Measurements from ENCODE around the gene HSDL1. TPM values are rescaled to one million over a fixed set of nuclear protein-coding genes. Genes with fewer than 3 reads are reported as not detected.

HSDL1 gene
- total RNA-seq, 1 experiment from 2014 or later, result 13.3 TPM

GRCh38 chr16:84084570-84085270, 60.3 kb downstream of the HSDL1 start:
- CTCF ChIA-PET, result interaction anchor here (1.0 kb wide), 1 partner anchor 102 kb away, joined by 6 read pairs; the partner anchor contains the start of gene TAF1C
- intact Hi-C loops (cut with micrococcal nuclease), result loop anchor here (1.0 kb wide), 1 partner anchor 91 kb away; no protein-coding TSS in a partner anchor
- no peak overlapping the region for H2AFZ ChIP-seq (ENCODE audit: low read length)
- no peak overlapping the region for H3K9ac ChIP-seq (ENCODE audit: low read length)
- DNase-seq (peak; percentile 67), ATAC-seq (peak; percentile 99)
- BruUV-seq (replicated peaks), result no TSS peak
- POLR2A ChIA-PET (ENCODE audit: unreplicated experiment), result no interaction called here
- peaks cover 16% of the 10 kb centered on the region for H3K36me3 ChIP-seq (ENCODE audit: low read depth, low read length)
- no peaks in the 10 kb centered on the region for H3K4me1 ChIP-seq (ENCODE audit: insufficient read depth, low read length)
- no peaks in the 10 kb centered on the region for H3K9me3 ChIP-seq (ENCODE audit: low read length)
- H3K4me3 ChIP-seq (ENCODE audit: low read length), result no peak overlapping the region
- H3K9me2 ChIP-seq (replicated peaks; ENCODE audit: low read length), result no peaks in the 10 kb centered on the region
- no peaks in the 10 kb centered on the region for H3K27me3 ChIP-seq (ENCODE audit: low read length)
- H3K27ac ChIP-seq (ENCODE audit: low read length), result no peak overlapping the region
- H3F3A ChIP-seq (ENCODE audit: low read length, unreplicated experiment), result no peaks in the 10 kb centered on the region
- no peaks in the 10 kb centered on the region for H3K79me2 ChIP-seq (ENCODE audit: low read length)
- no peak for TF ChIP-seq EZH2phosphoT487 (IDR thresholded peaks at IDR 0.05; ENCODE audit: borderline replicate concordance, low read length)
- peak; percentile 78 for TF ChIP-seq CTCF (conservative IDR thresholded peaks at IDR 0.05; ENCODE audit: low read depth, low read length)
- H3K4me2 ChIP-seq (ENCODE audit: low read length), result no peak overlapping the region
- 0 out of 2 replicates have a peak, but pooled peaks cover 3% of the 10 kb centered on the region for H4K20me1 ChIP-seq (ENCODE audit: low read length)

DNA sequence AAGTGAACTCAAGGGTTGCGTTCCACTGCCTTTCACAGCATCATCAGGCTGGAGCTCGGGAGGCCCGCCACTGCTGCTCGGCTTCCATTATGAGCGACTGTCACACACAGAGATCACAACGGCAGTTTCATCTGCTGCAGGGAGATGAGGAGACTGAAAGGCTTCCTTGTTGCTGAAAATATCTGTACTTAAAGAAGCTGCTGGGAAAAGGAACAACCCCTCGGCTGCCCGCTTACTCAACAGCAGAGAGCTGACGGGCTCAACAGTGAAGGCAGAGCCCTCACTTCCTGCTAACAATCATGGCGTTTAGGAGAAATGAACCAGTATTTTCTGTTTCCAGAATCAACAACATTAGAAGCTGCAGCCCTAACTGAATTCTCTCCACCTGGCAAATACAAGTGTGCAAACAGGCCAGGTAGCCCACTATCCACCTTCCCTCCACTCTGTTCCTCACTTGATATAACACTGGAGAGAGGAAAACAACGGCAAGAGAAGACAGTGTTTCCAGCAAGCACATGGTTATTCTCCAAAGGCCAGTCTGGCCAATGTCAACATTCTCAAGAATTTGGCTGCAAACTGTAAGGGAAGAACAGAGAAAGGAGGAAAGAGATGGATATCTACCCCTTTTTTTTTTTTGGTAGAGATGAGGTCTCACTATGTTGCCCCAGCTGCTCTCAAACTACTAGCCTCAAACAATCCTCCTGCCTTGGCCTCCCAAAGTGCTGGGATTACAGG, 62.0 kb downstream of the HSDL1 start:
- Histone ChIP-seq H3K79me2 (ENCODE audit: low read length) (no peaks in the 10 kb centered on the region), H3K9ac (ENCODE audit: low read length) (no peak overlapping the region), H4K20me1 (ENCODE audit: low read length) (0 out of 2 replicates have a peak, but pooled peaks cover 3% of the 10 kb centered on the region), H3K9me3 (ENCODE audit: low read length) (no peaks in the 10 kb centered on the region), H3K36me3 (ENCODE audit: low read depth, low read length) (peaks cover 10% of the 10 kb centered on the region), H2AFZ (ENCODE audit: low read length) (no peak overlapping the region), H3K27me3 (ENCODE audit: low read length) (no peaks in the 10 kb centered on the region), H3K9me2 (replicated peaks; ENCODE audit: low read length) (no peaks in the 10 kb centered on the region), H3K4me2 (ENCODE audit: low read length) (no peak overlapping the region), H3F3A (ENCODE audit: low read length, unreplicated experiment) (no peaks in the 10 kb centered on the region), H3K4me1 (ENCODE audit: insufficient read depth, low read length) (no peaks in the 10 kb centered on the region), H3K4me3 (ENCODE audit: low read length) (no peak overlapping the region), H3K27ac (ENCODE audit: low read length) (no peak overlapping the region)
- ChIA-PET CTCF (no interaction called here), POLR2A (ENCODE audit: unreplicated experiment) (no interaction called here)
- DNase-seq (no peak), ATAC-seq (no peak)
- intact Hi-C loops (cut with micrococcal nuclease), result no loop called here
- no TSS peak for BruUV-seq (replicated peaks)
- no peak for TF ChIP-seq EZH2phosphoT487 (IDR thresholded peaks at IDR 0.05; ENCODE audit: borderline replicate concordance, low read length)
- TF ChIP-seq CTCF (conservative IDR thresholded peaks at IDR 0.05; ENCODE audit: low read depth, low read length), result no peak
- TF ChIP-seq EZH2 (IDR thresholded peaks at IDR 0.05; ENCODE audit: low read length, unreplicated experiment), result no peak

DNA sequence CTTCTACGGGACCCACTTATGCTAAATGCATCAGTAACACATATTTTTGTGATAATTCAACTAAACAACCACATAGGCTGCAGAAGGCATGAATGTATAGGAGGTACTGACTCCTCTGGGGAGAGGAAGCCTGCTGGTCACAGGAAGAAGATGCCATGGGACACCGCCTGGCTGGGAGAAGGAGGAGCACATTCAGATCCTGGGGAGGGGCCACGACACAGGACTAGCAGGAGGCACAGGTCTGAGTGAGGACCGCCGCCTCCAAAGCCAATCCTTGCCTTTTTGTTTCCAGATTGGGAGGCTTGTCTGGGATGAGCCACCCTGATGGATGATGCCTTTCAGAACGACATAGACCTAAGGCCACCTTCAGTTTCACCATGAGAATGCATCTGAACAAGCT, 62.9 kb downstream of the HSDL1 start:
- H3K79me2 ChIP-seq (ENCODE audit: low read length), result peaks cover 3% of the 10 kb centered on the region; the same call in 1 of the 2 replicates
- no peak overlapping the region for H3K9ac ChIP-seq (ENCODE audit: low read length)
- ChIA-PET CTCF (no interaction called here), POLR2A (ENCODE audit: unreplicated experiment) (no interaction called here)
- no peaks in the 10 kb centered on the region for H3K9me2 ChIP-seq (replicated peaks; ENCODE audit: low read length)
- TF ChIP-seq EZH2 (IDR thresholded peaks at IDR 0.05; ENCODE audit: low read length, unreplicated experiment) (no peak), EZH2phosphoT487 (IDR thresholded peaks at IDR 0.05; ENCODE audit: borderline replicate concordance, low read length) (no peak), CTCF (conservative IDR thresholded peaks at IDR 0.05; ENCODE audit: low read depth, low read length) (no peak)
- no peak overlapping the region for H3K4me3 ChIP-seq (ENCODE audit: low read length)
- H3K4me2 ChIP-seq (ENCODE audit: low read length), result no peak overlapping the region
- no peak overlapping the region for H3K27ac ChIP-seq (ENCODE audit: low read length)
- peaks cover 8% of the 10 kb centered on the region for H3K36me3 ChIP-seq (ENCODE audit: low read depth, low read length)
- H3K27me3 ChIP-seq (ENCODE audit: low read length), result no peaks in the 10 kb centered on the region
- H4K20me1 ChIP-seq (ENCODE audit: low read length), result 0 out of 2 replicates have a peak, but pooled peaks cover 3% of the 10 kb centered on the region
- ATAC-seq (no peak), DNase-seq (no peak)
- no peak overlapping the region for H2AFZ ChIP-seq (ENCODE audit: low read length)
- H3F3A ChIP-seq (ENCODE audit: low read length, unreplicated experiment), result no peaks in the 10 kb centered on the region
- H3K4me1 ChIP-seq (ENCODE audit: insufficient read depth, low read length), result no peaks in the 10 kb centered on the region
- no peaks in the 10 kb centered on the region for H3K9me3 ChIP-seq (ENCODE audit: low read length)
- no TSS peak for BruUV-seq (replicated peaks)
- intact Hi-C loops (cut with micrococcal nuclease), result no loop called here

All from PC-3 (cell line).